KG1 (cell line): ENCODE results near the gene MSX2.
"Not testable (repeated sequence)": the region's sequence is repeated elsewhere in the genome, so short reads cannot be mapped to it uniquely, and the experiment has no call there.

ENCODE experiments used
- DNase-seq: peaks from one replicate; lab custom pipeline; 2025; lab: John Stamatoyannopoulos, UW

MSX2 gene

GRCh38 chr5:174733091-174733690, 8.8 kb downstream of the MSX2 start:
- DNase-seq = no peak

GRCh38 chr5:174733836-174734235, 9.5 kb downstream of the MSX2 start:
- no peak for DNase-seq

DNA sequence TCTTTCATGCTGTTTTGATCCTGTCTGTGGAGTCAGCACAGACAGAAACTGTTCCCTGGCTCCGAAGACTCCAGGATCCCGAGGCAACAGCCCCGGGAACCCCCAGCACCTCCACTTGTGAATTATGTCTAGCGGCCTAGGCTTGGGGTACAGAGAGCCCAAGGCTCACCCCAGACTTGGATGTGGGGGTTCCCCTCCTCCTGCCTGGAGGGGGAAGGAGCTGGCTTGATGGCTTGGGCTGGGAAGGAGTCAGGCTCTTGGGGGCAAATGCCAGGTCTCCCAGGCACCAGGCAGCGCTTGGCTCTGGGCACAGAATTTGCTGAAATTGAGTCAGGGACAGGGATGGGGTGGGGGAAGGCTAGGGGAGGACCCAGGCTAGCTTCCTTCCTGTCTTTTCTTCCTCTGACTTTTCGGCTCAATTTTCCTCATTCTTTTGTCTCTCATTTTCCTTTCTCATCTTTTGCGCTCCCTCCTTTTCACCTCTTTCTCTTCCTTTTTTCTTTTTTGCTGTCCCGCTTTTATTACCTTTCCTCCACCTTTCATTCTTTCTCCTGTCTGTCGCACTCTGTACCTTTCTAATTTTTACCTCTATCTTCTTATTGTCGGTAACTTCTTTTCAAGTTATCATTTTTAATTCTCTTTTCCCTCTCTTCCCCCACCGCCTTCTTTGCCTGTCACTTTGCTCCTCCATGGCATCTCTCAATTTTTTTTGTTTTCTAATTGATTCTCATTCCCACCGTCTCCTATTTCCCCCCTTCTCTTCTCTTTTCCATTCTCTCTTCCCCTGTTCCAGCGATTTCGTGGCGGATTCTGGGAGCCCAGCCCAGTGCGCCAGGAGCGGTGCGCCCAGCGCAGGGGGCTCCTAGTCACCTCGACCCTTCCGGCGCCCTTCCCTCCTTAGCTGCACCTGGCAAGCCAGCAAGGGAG, 10.5 kb downstream of the MSX2 start:
- no peak for DNase-seq

DNA sequence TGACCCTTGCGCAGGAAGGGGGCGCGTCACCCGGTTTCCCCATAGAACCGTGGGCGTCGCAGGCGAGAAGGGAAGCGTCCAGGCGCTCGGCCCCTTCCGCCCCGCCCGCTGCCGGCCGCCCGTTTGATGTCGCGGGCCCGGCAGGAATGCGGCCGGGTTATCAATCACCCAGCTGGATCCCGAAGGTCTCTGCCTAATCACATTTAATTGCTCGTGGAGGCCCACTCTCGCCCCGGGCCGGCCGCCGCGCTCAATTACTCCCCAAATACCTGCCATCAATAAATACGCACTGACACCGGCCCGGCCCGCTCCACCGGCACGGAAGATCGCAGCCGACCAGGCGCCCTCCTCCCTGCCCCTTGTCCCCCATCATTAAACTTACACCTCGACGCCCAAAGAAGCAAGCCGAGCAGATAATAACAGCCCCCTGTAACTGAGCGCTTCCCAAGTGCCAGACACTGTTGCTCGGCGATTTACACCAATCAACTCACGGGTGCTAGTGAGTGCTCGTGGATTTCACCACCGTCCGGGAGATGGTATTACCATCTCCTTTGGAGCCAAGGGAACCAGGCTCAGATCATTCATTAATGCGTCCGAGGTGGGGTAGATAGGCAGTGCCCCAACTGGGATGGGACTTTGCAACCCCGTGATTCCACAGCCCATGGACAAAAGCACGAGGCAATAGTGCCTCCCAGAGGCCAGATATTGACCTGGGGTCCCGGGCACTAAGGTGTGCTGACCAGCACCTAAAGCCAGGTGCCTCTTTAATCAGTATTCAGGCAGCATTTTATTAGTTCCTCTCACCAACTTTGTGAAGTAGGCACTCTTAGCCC, 11.3 kb downstream of the MSX2 start:
- DNase-seq = no peak

GRCh38 chr5:174736331-174736721, 11.9 kb downstream of the MSX2 start:
- no peak for DNase-seq

DNA sequence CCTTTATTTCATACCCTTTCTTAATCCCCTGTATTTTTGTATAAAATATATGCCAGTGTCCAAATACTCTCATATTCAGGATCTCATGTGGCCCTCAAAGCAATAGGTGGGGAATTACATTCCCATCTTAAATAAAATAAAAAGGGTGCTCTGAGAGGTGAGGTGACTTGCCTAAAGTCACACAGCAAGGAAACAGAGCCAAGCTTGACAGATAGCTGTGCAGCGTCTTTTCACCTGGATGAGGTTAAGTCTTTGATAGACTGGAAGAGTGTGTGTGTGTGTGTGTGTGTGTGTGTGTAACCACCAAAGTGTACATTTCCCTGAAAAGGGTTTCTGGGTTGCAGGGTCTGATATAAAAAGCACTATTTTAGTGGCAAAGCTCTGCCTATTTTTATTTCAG, 12.4 kb downstream of the MSX2 start:
- no peak for DNase-seq

DNA sequence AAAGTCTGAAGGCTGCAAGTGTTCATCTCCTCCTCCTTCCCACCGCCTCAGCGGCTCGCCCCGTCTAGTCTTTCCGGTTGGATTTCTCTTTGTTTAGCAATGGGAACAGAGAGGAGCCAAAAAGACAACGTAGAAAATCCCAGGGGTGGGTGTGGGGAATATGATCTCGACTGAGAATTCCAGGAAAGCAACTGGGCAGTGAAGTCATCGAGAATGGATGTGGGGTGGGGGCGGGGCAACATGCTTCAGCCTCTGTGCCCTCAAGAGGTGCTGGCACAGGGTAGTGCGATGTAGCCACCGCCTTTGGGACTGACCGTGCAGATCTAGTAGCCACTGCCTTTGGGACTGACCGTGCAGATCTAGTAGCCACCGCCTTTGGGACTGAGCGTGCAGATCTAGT, 12.9 kb downstream of the MSX2 start:
- no peak for DNase-seq

GRCh38 chr5:174741352-174741751, 17.0 kb downstream of the MSX2 start:
- DNase-seq = no peak

DNA sequence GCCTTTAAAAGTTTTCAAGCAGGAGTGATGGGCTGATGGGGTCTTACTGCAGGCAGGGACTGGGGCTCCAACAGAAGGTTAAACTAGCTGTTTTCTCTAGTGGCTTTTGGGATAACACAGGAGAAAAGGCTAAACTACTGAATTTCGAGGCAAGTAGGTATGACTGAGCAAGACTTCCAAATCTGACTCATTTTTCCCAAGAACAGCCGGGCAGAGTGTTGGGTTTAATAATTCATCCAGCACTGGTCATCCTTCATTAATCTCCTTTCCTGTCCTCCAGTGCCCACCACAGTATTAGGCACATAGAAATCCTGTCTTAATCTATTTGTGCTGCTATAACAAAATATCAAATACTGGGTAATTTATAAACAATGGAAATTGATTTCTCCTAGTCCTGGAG, 20.5 kb downstream of the MSX2 start:
- DNase-seq = no peak

GRCh38 chr5:174745590-174746103, 21.3 kb downstream of the MSX2 start:
- no peak for DNase-seq

DNA sequence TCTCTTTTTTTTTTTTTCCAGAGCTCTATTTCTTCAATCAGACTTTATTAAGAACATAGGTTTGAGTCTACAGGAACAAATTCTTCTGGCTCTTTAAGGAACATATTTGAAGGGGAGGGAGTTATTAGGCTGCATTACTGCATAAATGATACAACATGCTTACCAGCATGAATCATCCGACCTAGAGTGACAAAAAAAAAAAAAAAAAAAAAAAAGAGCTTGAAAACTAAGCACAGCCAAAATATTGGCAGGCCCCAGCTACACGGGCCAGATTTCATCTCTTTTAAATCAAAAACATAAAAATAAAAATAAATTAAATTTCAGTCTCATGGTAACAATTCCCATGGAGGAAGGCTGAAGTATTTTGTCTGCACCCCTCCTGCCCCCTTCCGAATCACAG, 26.3 kb downstream of the MSX2 start:
- DNase-seq = no peak

DNA sequence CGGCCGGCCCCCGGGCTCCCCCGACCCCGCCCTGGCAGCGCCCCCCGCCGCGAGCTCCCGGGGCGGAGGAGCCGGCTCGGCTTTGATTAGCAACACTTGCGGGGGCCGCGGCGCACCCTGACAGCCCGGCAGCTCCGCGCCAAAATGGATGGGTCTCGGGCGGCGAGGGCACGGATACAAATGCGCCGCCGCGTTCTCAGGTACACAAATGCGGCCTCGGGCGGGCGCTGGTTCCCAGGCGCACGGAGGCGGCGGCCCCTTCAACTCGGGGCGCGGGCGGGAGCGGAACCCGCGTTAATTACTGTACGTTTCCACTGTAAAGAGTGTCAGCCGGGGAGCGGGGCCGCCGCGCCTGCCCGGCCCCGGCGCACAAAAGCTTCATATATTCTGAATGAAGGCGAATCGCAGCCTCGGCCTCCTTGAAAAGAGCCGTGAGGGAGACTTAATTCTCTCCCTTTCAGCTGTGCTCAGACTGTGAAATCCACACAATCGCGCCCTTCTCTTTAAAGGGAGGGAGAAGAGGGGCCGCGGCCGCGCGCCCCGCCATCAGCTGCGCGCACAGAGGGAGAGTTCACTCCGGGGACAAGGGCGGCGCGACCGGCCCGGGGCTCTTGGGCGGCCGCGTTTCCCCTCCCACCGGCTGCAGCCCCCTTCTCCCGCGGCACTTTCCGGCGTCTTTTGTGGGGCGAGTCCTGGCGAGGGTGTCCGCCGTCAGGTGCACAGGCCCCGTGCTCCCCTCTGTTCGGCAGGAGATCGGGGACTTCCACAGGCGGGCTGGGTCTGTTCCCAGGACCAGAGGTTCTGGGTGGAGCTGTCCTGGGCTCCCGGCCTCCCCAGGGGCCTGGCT, 27.0 kb downstream of the MSX2 start:
- DNase-seq = no peak

- no peak for DNase-seq
Observed at GRCh38 chr5:174752121-174752520, 27.7 kb downstream of the MSX2 start.

- no peak for DNase-seq
Observed at GRCh38 chr5:174755106-174755505, 30.7 kb downstream of the MSX2 start.

DNA sequence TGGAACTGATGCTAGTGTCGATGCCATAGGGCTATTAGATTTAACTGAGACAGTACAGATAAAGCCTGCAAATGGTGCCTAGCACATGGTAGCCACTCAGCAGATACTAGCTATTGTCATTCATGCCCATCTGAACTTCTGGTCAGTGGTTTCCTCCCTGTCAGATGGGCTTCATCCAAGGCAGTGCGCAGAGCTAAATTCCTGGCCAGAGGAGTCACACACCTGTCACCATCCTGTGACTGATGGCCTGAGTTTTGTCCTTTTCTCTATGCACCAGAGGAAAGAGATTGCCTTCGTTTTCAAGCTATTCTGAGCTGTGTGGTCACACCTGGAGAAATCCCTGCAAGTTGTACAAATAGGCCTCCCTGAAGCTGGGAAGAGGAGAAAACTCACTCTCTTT, 34.7 kb downstream of the MSX2 start:
- DNase-seq = no peak

- DNase-seq = no peak
Observed at GRCh38 chr5:174760721-174761120, 36.3 kb downstream of the MSX2 start.

GRCh38 chr5:174761341-174761740, 37.0 kb downstream of the MSX2 start:
- DNase-seq = not testable (repeated sequence)

GRCh38 chr5:174764309-174764708, 39.9 kb downstream of the MSX2 start:
- no peak for DNase-seq

GRCh38 chr5:174765540-174765939, 41.2 kb downstream of the MSX2 start:
- no peak for DNase-seq

DNA sequence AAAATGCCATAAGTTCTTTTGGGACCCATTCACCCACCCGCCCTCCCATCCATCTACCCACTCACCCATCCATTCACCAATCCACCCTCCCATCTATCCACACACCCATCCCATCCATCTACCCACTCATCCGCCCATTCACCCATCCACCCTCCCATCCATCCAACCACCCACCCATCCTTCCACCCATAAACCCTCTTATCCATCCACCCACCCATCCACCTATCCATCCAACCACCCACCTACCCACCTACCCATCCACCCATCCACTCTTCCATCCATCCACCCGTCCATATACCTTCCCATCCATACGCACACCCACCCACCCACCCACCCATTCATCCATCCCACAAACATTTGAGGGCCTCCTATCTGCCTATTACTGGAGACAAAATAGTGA, 43.3 kb downstream of the MSX2 start:
- no peak for DNase-seq

- DNase-seq = no peak
Observed at GRCh38 chr5:174769005-174769404, 44.6 kb downstream of the MSX2 start.

DNA sequence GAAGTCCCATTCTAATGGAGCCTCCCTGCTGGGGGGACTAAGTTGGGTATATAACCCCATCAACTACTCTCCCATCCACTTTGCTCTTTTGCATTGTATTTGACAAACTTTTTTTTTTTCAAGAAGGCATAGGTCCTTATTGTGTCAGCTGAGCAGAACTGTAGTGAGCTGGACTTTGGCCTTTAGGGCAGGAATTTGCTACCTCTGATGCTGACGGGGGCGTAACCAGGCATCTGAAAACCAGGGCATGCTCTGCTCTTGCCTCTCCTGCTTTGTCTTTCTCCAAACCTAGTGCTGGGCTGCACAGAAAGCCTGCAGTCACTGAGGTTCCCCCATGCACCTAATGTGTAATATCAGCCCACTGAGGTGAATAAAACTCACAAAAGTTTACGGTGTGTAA, 49.0 kb downstream of the MSX2 start:
- no peak for DNase-seq
